K562 (cell line): ENCODE data around the gene RALA. TPM values are rescaled to one million over a fixed set of nuclear protein-coding genes. Genes with fewer than 3 reads are reported as not detected.

Source experiments
- CBFA2T2 ChIP-seq: fragments of 450-650 bp; conservative IDR thresholded peaks from 2 replicates; pipeline ENCODE4 v1.6.1; 2017; ENCODE audit warnings: mild to moderate bottlenecking
- FUS ChIP-seq: fragments of 200-400 bp; formaldehyde crosslinking; optimal IDR thresholded peaks from 2 replicates; pipeline ENCODE3; 2017; ENCODE audit warnings: low read depth, low read length
- MNT ChIP-seq, 2 experiments: fragments of 450-650 bp; conservative IDR thresholded peaks; 2 replicates each; pipeline ENCODE4 v1.6.1; 2017; ENCODE audit warnings: mild to moderate bottlenecking in 2 of 2, moderate library complexity in 2 of 2
- NCOR1 ChIP-seq: fragments of 450-650 bp; IDR thresholded peaks from 2 replicates; pipeline ENCODE4 v1.6.1; 2016; ENCODE audit warnings: mild to moderate bottlenecking, moderate library complexity
- NKRF ChIP-seq: fragments of 450-650 bp; IDR thresholded peaks from 2 replicates; pipeline ENCODE4 v1.6.1; 2016; ENCODE audit warnings: borderline replicate concordance
- RCOR1 ChIP-seq, 2 experiments: IDR thresholded peaks; 2 replicates each; pipeline ENCODE4 v1.6.1; 2012; ENCODE audit warnings: low read depth in 2 of 2, low read length in 2 of 2, borderline replicate concordance in 1 of 2, improper control_type of control experiment in 1 of 2
- RHOXF2B ChIP-seq: fragments of 250-450 bp; sonication (Bioruptor Pico); conservative IDR thresholded peaks from 2 replicates; pipeline ENCODE4 v1.5.1; 2021
- SIN3B ChIP-seq: fragments of 450-650 bp; IDR thresholded peaks from 2 replicates; pipeline ENCODE4 v1.6.1; 2017; ENCODE audit warnings: low read depth, mild to moderate bottlenecking, moderate library complexity
- SREBF1 ChIP-seq: fragments of 150-350 bp; IDR thresholded peaks from 2 replicates; pipeline ENCODE4 v1.6.1; 2014; ENCODE audit warnings: antibody characterized with exemption, low read depth, low read length, borderline replicate concordance
- STAG1 ChIP-seq: sonication (generic); formaldehyde crosslinking; IDR thresholded peaks from 2 replicates; pipeline ENCODE4 v1.5.0; 2020; ENCODE audit warnings: missing genetic modification reagents, borderline replicate concordance
- STAT6 ChIP-seq: sonication (generic); formaldehyde crosslinking; IDR thresholded peaks from 2 replicates; pipeline ENCODE4 v1.8.1; 2023; ENCODE audit warnings: mild to moderate bottlenecking, missing genetic modification reagents
- SUPT5H ChIP-seq: fragments of 450-650 bp; IDR thresholded peaks from 2 replicates; pipeline ENCODE4 v1.6.1; 2016
- TFAM ChIP-seq: fragments of 250-450 bp; sonication (Bioruptor Pico); conservative IDR thresholded peaks from 2 replicates; pipeline ENCODE4 v1.5.0; 2021; ENCODE audit warnings: mild to moderate bottlenecking, moderate library complexity
- U2AF2 ChIP-seq: fragments of 200-400 bp; formaldehyde crosslinking; optimal IDR thresholded peaks from 2 replicates; pipeline ENCODE3; 2017; ENCODE audit warnings: low read depth, mild to moderate bottlenecking, low read length
- ZNF263 ChIP-seq: sonication (generic); formaldehyde crosslinking; IDR thresholded peaks from 2 replicates; pipeline ENCODE4 v1.8.0; 2022; ENCODE audit warnings: mild to moderate bottlenecking, missing genetic modification reagents, borderline replicate concordance
- ZNF589 ChIP-seq: fragments of 200-800 bp; sonication (Bioruptor generic); IDR thresholded peaks from 2 replicates; pipeline ENCODE4 v1.6.1; 2016; ENCODE audit warnings: low read depth, missing genetic modification characterization, missing compliant biosample characterization
- polyA plus RNA-seq, 8 experiments: library from polyadenylated mRNA; depleted of rRNA in 4 of 8; stranded (reverse) in 5 of 8; unstranded in 3 of 8; fragments of >200 nt; fragmentation: Nextera tagmentation in 2 of 8; fragmentation: Illumina TruSeq in 1 of 8; extraction: Ambion mirVana in 2 of 8; extraction: Trizol in 1 of 8; gene quantifications; 2 replicates each; pipeline versions ENCODE4 v1.2.1 to v1.2.3, GENCODE V29; 2011 to 2014; ENCODE audit warnings: inconsistent platforms in 1 of 8, missing spikeins in 1 of 8
- total RNA-seq, 7 experiments: library from RNA; depleted of rRNA in 6 of 7; stranded (reverse); fragments of >200 nt in 6 of 7; fragmentation: Illumina TruSeq in 2 of 7; extraction: Trizol in 2 of 7; gene quantifications; 2 replicates each; pipeline versions ENCODE4 v1.2.1 to v1.2.3, GENCODE V29; 2011 to 2021; ENCODE audit warnings: low replicate concordance in 1 of 7
- TF ChIP-seq, protein P1 (sequence below): fragments of 250-450 bp; sonication (Bioruptor Pico); IDR thresholded peaks from 2 replicates; pipeline ENCODE4 v1.5.0; 2020; ENCODE audit warnings: mild to moderate bottlenecking
- TF ChIP-seq, protein P2 (sequence below): fragments of 250-450 bp; sonication (Bioruptor Pico); IDR thresholded peaks from 2 replicates; pipeline ENCODE4 v1.5.0; 2021

Gene RALA
- total and polyA plus RNA-seq, 9 of the 15 experiments (the other 6 are each of a cell fraction or from before 2014, with no cell fraction given) = 7.2 to 28.0 (median 25.7) TPM

DNA sequence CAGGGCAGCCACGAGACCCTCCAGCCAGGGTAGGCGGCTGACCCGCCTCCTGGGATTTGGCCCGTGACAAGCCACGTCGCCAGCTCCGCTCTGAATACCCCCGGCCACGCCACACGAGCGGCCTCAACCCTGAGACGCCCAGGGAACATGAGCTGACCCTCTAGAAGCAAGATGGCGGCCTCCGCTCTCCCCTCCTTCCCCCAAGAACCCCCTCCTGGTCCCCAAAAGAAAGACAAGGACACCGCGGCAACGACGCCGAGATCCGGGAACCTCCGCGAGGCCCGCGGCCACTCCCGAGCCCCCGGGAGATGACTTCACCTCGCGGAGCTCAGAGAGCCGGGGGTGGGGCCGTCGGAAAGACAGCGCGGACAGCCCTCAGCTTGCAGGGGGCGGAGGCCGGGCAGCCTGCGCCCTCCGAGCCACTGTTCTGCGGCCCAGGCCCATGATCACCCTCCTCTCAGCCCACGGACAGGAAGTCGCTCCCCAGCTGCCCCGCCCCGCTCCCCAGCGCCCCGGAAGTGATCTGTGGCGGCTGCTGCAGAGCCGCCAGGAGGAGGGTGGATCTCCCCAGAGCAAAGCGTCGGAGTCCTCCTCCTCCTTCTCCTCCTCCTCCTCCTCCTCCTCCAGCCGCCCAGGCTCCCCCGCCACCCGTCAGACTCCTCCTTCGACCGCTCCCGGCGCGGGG lies at the start of gene RALA (continued):
- TF ChIP-seq SREBF1 (0 out of 2 replicates have a peak, but pooled peaks have one; percentile 59), MNT (conservative IDR thresholded peaks at IDR 0.05) (peak; percentile 55 to 78; a peak in 3 of 4 replicates), ZNF263 (CRISPR knock-in tag) (peak; percentile 100), FUS (no peak), ZNF589 (CRISPR knock-in tag) (no peak), RHOXF2B (no peak), NCOR1 (peak; percentile 34; the same call in 1 of the 2 replicates), RCOR1 (IDR thresholded peaks at IDR 0.05; ENCODE audit: borderline replicate concordance in 1 of 2, low read depth in 2 of 2, low read length in 2 of 2) (peak in 1 of 2 experiments; percentile 70; a peak in 2 of 4 replicates), SIN3B (no peak; the same call in 1 of the 2 replicates), STAT6 (no peak), STAG1 (CRISPR knock-in tag) (0 out of 2 replicates have a peak, but pooled peaks have one; percentile 3), U2AF2 (no peak), NKRF (peak; percentile 55; the same call in 1 of the 2 replicates), CBFA2T2 (no peak), TFAM (CRISPR knock-in tag) (no peak), SUPT5H (peak; percentile 89)
- TF ChIP-seq, protein P1, sequence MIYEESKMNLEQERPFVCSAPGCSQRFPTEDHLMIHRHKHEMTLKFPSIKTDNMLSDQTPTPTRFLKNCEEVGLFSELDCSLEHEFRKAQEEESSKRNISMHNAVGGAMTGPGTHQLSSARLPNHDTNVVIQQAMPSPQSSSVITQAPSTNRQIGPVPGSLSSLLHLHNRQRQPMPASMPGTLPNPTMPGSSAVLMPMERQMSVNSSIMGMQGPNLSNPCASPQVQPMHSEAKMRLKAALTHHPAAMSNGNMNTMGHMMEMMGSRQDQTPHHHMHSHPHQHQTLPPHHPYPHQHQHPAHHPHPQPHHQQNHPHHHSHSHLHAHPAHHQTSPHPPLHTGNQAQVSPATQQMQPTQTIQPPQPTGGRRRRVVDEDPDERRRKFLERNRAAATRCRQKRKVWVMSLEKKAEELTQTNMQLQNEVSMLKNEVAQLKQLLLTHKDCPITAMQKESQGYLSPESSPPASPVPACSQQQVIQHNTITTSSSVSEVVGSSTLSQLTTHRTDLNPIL (CRISPR knock-in tag) = no peak
- TF ChIP-seq, protein P2, sequence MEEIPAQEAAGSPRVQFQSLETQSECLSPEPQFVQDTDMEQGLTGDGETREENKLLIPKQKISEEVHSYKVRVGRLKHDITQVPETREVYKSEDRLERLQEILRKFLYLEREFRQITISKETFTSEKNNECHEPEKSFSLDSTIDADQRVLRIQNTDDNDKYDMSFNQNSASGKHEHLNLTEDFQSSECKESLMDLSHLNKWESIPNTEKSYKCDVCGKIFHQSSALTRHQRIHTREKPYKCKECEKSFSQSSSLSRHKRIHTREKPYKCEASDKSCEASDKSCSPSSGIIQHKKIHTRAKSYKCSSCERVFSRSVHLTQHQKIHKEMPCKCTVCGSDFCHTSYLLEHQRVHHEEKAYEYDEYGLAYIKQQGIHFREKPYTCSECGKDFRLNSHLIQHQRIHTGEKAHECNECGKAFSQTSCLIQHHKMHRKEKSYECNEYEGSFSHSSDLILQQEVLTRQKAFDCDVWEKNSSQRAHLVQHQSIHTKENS (CRISPR knock-in tag) = no peak
